GM12878 (cell line): ENCODE measurements around the gene MGLL. TPM values are rescaled to one million over a fixed set of nuclear protein-coding genes. Genes with fewer than 3 reads are reported as not detected.

Experiments
- ATAC-seq: fragments of 200-7000 bp; cut with Tn5 transposase; 3 replicates; pipeline ENCODE4 v1.9.1; 2020; ENCODE audit warnings: mild to moderate bottlenecking, moderate library complexity
- BruUV-seq: library from RNA; stranded (reverse); fragments of 400-500 nt; replicated peaks from 2 replicates; lab custom pipeline; 2021; lab: Mats Ljungman, UMichigan
- CTCF ChIA-PET: fragments of 300-600 bp; sonication (Branson Sonifier 250); formaldehyde crosslinking; extraction: SDS; loops from one replicate; lab custom pipeline; 2021; ENCODE audit warnings: inconsistent platforms; lab: Yijun Ruan, JAX
- POLR2A ChIA-PET: fragments of 350-600 bp; formaldehyde crosslinking; extraction: SDS; loops from one replicate; lab custom pipeline; 2021; ENCODE audit warnings: inconsistent platforms; lab: Charles Lee
- RAD21 ChIA-PET: fragments of 300-600 bp; sonication (Branson Sonifier 250); formaldehyde crosslinking; loops from one replicate; lab custom pipeline; 2023; ENCODE audit warnings: antibody characterized with exemption; ENCODE audit not compliant: unreplicated experiment; lab: Charles Lee
- SMC1A ChIA-PET: fragments of 300-600 bp; sonication (Branson Sonifier 250); formaldehyde crosslinking; loops from one replicate; lab custom pipeline; 2023; ENCODE audit not compliant: unreplicated experiment, uncharacterized antibody; lab: Charles Lee
- DNase-seq: peaks from one replicate; pipeline ENCODE4 v3.0.0-alpha.2; 2011; ENCODE audit warnings: low read depth, low spot score
- FAIRE-seq: peaks from 3 replicates; lab custom pipeline; 2011; peaks lifted over from hg19 to GRCh38; lab: Jason Lieb, UNC
- H2AFZ ChIP-seq: 2 replicates; pipeline ENCODE4 v1.6.0; 2011; ENCODE audit warnings: low read depth, low read length, control low read depth; ENCODE audit not compliant: control insufficient read depth
- H3K27ac ChIP-seq: 2 replicates; pipeline ENCODE4 v1.5.1; 2011; ENCODE audit warnings: control low read depth; ENCODE audit not compliant: control insufficient read depth, insufficient read depth
- H3K27me3 ChIP-seq, 2 experiments: replicated peaks in 1 of 2; 2 replicates each; pipeline versions ENCODE4 v1.6.0 to v1.6.1; 2011; ENCODE audit warnings: low read length in 1 of 2; ENCODE audit not compliant: control insufficient read depth in 2 of 2, insufficient read depth in 2 of 2
- H3K36me3 ChIP-seq, 2 experiments: 2 replicates each; pipeline ENCODE4 v1.5.1; 2011; ENCODE audit warnings: low read length in 1 of 2; ENCODE audit not compliant: control insufficient read depth in 2 of 2, insufficient read depth in 2 of 2
- H3K4me1 ChIP-seq: 2 replicates; pipeline ENCODE4 v1.6.1; 2011; ENCODE audit warnings: mild to moderate bottlenecking, low read length, moderate library complexity, mixed read lengths; ENCODE audit not compliant: control insufficient read depth, insufficient read depth
- H3K4me2 ChIP-seq: 2 replicates; pipeline ENCODE4 v1.6.0; 2011; ENCODE audit warnings: control low read depth; ENCODE audit not compliant: control insufficient read depth, insufficient read depth
- H3K4me3 ChIP-seq: fragments of 200-600 bp; sonication (generic); 2 replicates; pipeline ENCODE4 v1.5.1; 2016
- H3K79me2 ChIP-seq: 2 replicates; pipeline ENCODE4 v1.6.0; 2011; ENCODE audit warnings: low read length; ENCODE audit not compliant: control insufficient read depth, insufficient read depth
- H3K9ac ChIP-seq: 2 replicates; pipeline ENCODE4 v1.8.0; 2011; ENCODE audit warnings: low read length, control low read depth, mixed read lengths; ENCODE audit not compliant: control insufficient read depth, insufficient read depth
- H3K9me3 ChIP-seq: replicated peaks from 3 replicates; pipeline ENCODE4 v1.5.1; 2011; ENCODE audit warnings: mild to moderate bottlenecking, low read length; ENCODE audit not compliant: control insufficient read depth, insufficient read depth
- H4K20me1 ChIP-seq: 2 replicates; pipeline ENCODE4 v1.6.0; 2011; ENCODE audit not compliant: control insufficient read depth, insufficient read depth
- CBFB ChIP-seq: IDR thresholded peaks from 2 replicates; pipeline ENCODE4 v1.6.1; 2016; ENCODE audit warnings: antibody characterized with exemption, low read depth
- CEBPB ChIP-seq, 2 experiments: fragments of 150-350 bp in 1 of 2; IDR thresholded peaks; 2 replicates each; pipeline ENCODE4 v1.6.1; 2012 to 2014; ENCODE audit warnings: low read depth in 2 of 2, low read length in 2 of 2, borderline replicate concordance in 1 of 2, inconsistent platforms in 1 of 2
- NFIC ChIP-seq: IDR thresholded peaks from 2 replicates; pipeline ENCODE4 v1.6.1; 2012; ENCODE audit warnings: low read depth, mild to moderate bottlenecking, inconsistent platforms, low read length, moderate library complexity
- RFX5 ChIP-seq: IDR thresholded peaks from 2 replicates; pipeline ENCODE4 v1.6.1; 2011; ENCODE audit warnings: low read depth, low read length, improper control_type of control experiment
- SIN3A ChIP-seq: IDR thresholded peaks from 2 replicates; pipeline ENCODE4 v1.6.1; 2012; ENCODE audit warnings: low read depth, low read length, improper control_type of control experiment
- ZNF274 ChIP-seq: IDR thresholded peaks from one replicate; pipeline ENCODE4 v1.8.0; 2011; ENCODE audit not compliant: insufficient read length, insufficient read depth
- ZNF384 ChIP-seq: IDR thresholded peaks from 2 replicates; pipeline ENCODE4 v1.6.1; 2012; ENCODE audit warnings: low read depth, mild to moderate bottlenecking, low read length, improper control_type of control experiment, borderline replicate concordance
- WGBS: methylation state at CpG from one replicate; pipeline ENCODE4 v1.1.6; 2016; ENCODE audit warnings: low lambda C conversion rate; ENCODE audit not compliant: insufficient replicate concordance, insufficient coverage; ENCODE audit errors: missing lambda C conversion rate; 5-methylcytosine and 5-hydroxymethylcytosine counted together
- in situ Hi-C: fragments of 300-500 bp; cut with MboI; formaldehyde crosslinking; loops from 9 replicates; pipeline ENCODE4 v1.14.3; 2018; ENCODE audit warnings: mixed read lengths
- intact Hi-C: fragments of 100-400 bp; cut with micrococcal nuclease; formaldehyde crosslinking; loops from one replicate; pipeline ENCODE4 v1.14.2; 2022; ENCODE audit not compliant: unreplicated experiment
- polyA plus RNA-seq, 11 experiments: library from polyadenylated mRNA; depleted of rRNA in 4 of 11; unstranded in 6 of 11; stranded (reverse) in 5 of 11; fragments of >200 nt; fragmentation: Nextera tagmentation in 4 of 11; fragmentation: Illumina TruSeq in 1 of 11; extraction: Ambion mirVana in 4 of 11; extraction: Trizol in 1 of 11; gene quantifications; 1 replicate in 1 of 11; 2 replicates in 10 of 11; pipeline versions ENCODE4 v1.2.1 to v1.2.3, GENCODE V29; 2011 to 2016; ENCODE audit warnings: inconsistent platforms in 2 of 11, missing spikeins in 2 of 11, low read depth in 1 of 11
- total RNA-seq, 4 experiments: library from RNA; depleted of rRNA in 3 of 4; stranded (reverse); fragments of >200 nt in 3 of 4; fragmentation: Illumina TruSeq in 1 of 4; extraction: Trizol in 1 of 4; gene quantifications; 2 replicates each; pipeline versions ENCODE4 v1.2.1 to v1.2.3, GENCODE V29; 2013 to 2021
- TF ChIP-seq, protein P1 (sequence below): fragments of 450-650 bp; IDR thresholded peaks from 2 replicates; pipeline ENCODE4 v1.6.1; 2017; ENCODE audit warnings: mild to moderate bottlenecking, moderate library complexity
- TF ChIP-seq, protein P2 (sequence below): IDR thresholded peaks from 2 replicates; pipeline ENCODE4 v1.6.1; 2012; ENCODE audit warnings: low read depth, low read length, improper control_type of control experiment
- TF ChIP-seq, protein P3 (sequence below): fragments of 450-650 bp; IDR thresholded peaks from 2 replicates; pipeline ENCODE4 v1.6.1; 2017; ENCODE audit warnings: mild to moderate bottlenecking
- TF ChIP-seq, protein P4 (sequence below): fragments of 450-650 bp; IDR thresholded peaks from 2 replicates; pipeline ENCODE4 v1.6.1; 2018; ENCODE audit warnings: borderline replicate concordance, mild to moderate bottlenecking; ENCODE audit not compliant: partially characterized antibody

Gene MGLL
- total and polyA plus RNA-seq, 10 of the 15 experiments (the other 5 are each of a cell fraction or from before 2014, with no cell fraction given) = 44.9 to 177 (median 72.9) TPM

DNA sequence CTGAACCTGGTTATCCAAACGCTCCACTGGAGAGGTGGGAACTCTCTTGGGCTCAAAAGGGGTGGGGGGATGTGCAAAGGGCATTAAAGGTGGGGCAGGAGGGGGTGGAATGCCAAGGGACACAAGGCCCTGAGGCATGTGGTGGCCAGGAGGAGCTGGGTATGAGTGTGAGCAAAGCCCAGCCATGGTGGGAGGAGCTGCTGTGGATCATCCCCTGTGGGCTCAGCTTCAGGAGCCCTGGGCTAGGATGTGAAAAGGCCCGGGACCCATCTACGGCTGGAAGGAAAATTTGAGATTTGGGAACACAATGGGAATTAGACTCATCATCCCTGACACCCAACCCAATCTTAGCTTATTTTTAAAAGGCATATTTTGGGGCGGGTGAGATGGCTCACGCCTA is 33.3 kb downstream of the MGLL start:
- Histone ChIP-seq H2AFZ (no peak overlapping the region), H3K27me3 (no peaks in the 10 kb centered on the region), H3K4me3 (no peak overlapping the region), H3K9me3 (no peaks in the 10 kb centered on the region), H3K36me3 (peaks cover 5 to 15% of the 10 kb centered on the region in 2 experiments; a peak in 3 of 4 replicates), H3K4me1 (peaks cover 21% of the 10 kb centered on the region), H3K9ac (no peak overlapping the region), H3K27ac (no peak overlapping the region), H3K79me2 (no peaks in the 10 kb centered on the region; the same call in 1 of the 2 replicates), H3K4me2 (no peak overlapping the region), H4K20me1 (no peaks in the 10 kb centered on the region)
- ChIA-PET RAD21 (interaction anchor here (1.6 kb wide), 1 partner anchor 53 kb away, joined by 3 read pairs; no protein-coding TSS in a partner anchor), CTCF (interaction anchor here (4.4 kb wide), 1 partner anchor 170 kb away, joined by 46 read pairs; no protein-coding TSS in a partner anchor), POLR2A (interaction anchor here (2.1 kb wide), 1 partner anchor 38 kb away, joined by 7 read pairs; no protein-coding TSS in a partner anchor), SMC1A (interaction anchor here (1.1 to 4.9 kb wide), 5 partner anchors 9 to 170 kb away, joined by 3 to 31 read pairs (median 21); partner anchors contain the start of gene MGLL)
- intact Hi-C loops (no loop called here), in situ Hi-C loops (no loop called here)
- WGBS = 85% methylated on average over 5 of the region's 5 CpGs
- TF ChIP-seq NFIC (no peak), ZNF384 (no peak), ZNF274 (no peak), CEBPB (IDR thresholded peaks at IDR 0.05; ENCODE audit: borderline replicate concordance in 1 of 2, low read depth in 2 of 2, low read length in 2 of 2) (no peak), CBFB (no peak), SIN3A (no peak), RFX5 (no peak)
- TF ChIP-seq, protein P1, sequence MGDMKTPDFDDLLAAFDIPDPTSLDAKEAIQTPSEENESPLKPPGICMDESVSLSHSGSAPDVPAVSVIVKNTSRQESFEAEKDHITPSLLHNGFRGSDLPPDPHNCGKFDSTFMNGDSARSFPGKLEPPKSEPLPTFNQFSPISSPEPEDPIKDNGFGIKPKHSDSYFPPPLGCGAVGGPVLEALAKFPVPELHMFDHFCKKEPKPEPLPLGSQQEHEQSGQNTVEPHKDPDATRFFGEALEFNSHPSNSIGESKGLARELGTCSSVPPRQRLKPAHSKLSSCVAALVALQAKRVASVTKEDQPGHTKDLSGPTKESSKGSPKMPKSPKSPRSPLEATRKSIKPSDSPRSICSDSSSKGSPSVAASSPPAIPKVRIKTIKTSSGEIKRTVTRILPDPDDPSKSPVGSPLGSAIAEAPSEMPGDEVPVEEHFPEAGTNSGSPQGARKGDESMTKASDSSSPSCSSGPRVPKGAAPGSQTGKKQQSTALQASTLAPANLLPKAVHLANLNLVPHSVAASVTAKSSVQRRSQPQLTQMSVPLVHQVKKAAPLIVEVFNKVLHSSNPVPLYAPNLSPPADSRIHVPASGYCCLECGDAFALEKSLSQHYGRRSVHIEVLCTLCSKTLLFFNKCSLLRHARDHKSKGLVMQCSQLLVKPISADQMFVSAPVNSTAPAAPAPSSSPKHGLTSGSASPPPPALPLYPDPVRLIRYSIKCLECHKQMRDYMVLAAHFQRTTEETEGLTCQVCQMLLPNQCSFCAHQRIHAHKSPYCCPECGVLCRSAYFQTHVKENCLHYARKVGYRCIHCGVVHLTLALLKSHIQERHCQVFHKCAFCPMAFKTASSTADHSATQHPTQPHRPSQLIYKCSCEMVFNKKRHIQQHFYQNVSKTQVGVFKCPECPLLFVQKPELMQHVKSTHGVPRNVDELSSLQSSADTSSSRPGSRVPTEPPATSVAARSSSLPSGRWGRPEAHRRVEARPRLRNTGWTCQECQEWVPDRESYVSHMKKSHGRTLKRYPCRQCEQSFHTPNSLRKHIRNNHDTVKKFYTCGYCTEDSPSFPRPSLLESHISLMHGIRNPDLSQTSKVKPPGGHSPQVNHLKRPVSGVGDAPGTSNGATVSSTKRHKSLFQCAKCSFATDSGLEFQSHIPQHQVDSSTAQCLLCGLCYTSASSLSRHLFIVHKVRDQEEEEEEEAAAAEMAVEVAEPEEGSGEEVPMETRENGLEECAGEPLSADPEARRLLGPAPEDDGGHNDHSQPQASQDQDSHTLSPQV = no peak
- TF ChIP-seq, protein P2, sequence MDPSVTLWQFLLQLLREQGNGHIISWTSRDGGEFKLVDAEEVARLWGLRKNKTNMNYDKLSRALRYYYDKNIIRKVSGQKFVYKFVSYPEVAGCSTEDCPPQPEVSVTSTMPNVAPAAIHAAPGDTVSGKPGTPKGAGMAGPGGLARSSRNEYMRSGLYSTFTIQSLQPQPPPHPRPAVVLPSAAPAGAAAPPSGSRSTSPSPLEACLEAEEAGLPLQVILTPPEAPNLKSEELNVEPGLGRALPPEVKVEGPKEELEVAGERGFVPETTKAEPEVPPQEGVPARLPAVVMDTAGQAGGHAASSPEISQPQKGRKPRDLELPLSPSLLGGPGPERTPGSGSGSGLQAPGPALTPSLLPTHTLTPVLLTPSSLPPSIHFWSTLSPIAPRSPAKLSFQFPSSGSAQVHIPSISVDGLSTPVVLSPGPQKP = no peak
- TF ChIP-seq, protein P3, sequence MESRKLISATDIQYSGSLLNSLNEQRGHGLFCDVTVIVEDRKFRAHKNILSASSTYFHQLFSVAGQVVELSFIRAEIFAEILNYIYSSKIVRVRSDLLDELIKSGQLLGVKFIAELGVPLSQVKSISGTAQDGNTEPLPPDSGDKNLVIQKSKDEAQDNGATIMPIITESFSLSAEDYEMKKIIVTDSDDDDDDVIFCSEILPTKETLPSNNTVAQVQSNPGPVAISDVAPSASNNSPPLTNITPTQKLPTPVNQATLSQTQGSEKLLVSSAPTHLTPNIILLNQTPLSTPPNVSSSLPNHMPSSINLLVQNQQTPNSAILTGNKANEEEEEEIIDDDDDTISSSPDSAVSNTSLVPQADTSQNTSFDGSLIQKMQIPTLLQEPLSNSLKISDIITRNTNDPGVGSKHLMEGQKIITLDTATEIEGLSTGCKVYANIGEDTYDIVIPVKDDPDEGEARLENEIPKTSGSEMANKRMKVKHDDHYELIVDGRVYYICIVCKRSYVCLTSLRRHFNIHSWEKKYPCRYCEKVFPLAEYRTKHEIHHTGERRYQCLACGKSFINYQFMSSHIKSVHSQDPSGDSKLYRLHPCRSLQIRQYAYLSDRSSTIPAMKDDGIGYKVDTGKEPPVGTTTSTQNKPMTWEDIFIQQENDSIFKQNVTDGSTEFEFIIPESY = no peak
- TF ChIP-seq, protein P4, sequence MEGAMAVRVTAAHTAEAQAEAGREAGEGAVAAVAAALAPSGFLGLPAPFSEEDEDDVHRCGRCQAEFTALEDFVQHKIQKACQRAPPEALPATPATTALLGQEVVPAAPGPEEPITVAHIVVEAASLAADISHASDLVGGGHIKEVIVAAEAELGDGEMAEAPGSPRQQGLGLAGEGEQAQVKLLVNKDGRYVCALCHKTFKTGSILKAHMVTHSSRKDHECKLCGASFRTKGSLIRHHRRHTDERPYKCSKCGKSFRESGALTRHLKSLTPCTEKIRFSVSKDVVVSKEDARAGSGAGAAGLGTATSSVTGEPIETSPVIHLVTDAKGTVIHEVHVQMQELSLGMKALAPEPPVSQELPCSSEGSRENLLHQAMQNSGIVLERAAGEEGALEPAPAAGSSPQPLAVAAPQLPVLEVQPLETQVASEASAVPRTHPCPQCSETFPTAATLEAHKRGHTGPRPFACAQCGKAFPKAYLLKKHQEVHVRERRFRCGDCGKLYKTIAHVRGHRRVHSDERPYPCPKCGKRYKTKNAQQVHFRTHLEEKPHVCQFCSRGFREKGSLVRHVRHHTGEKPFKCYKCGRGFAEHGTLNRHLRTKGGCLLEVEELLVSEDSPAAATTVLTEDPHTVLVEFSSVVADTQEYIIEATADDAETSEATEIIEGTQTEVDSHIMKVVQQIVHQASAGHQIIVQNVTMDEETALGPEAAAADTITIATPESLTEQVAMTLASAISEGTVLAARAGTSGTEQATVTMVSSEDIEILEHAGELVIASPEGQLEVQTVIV = no peak
- ATAC-seq = no peak
- FAIRE-seq = no peak
- no TSS peak for BruUV-seq
- no peak for DNase-seq
